Gastrocnemius medialis (tissue), 4 donors: ENCODE results near the gene HTR4. TPM values are rescaled to one million over a fixed set of nuclear protein-coding genes. Genes with fewer than 3 reads are reported as not detected.
"Not testable (repeated sequence)": the region's sequence is repeated elsewhere in the genome, so short reads cannot be mapped to it uniquely, and the experiment has no call there.

Experiments
- ATAC-seq, 2 donors: fragments of 150-250 bp; one replicate each; pipeline ENCODE4 v1.9.1; 2016
- DNase-seq, 2 donors: peaks; one replicate each; pipeline ENCODE4 v3.0.0-alpha.2; 2019
- H3K27ac ChIP-seq, 4 donors: fragments of 200-600 bp; sonication (generic); 1 replicate in 1 of 4; 2 replicates in 3 of 4; pipeline ENCODE4 v1.5.1; 2016 to 2018; ENCODE audit warnings: mild to moderate bottlenecking in 2 of 4, moderate library complexity in 1 of 4
- H3K27me3 ChIP-seq, 3 donors: fragments of 200-600 bp; sonication (generic) in 2 of 3; 1 replicate in 1 of 3; 2 replicates in 2 of 3; pipeline versions ENCODE4 v1.5.1 to v1.6.0; 2016 to 2019; ENCODE audit warnings: mild to moderate bottlenecking in 1 of 3, moderate library complexity in 1 of 3
- H3K36me3 ChIP-seq, 2 donors: fragments of 200-600 bp; sonication (generic) in 1 of 2; one replicate each; pipeline ENCODE4 v1.5.1; 2017 to 2018
- H3K4me1 ChIP-seq, 2 donors: fragments of 200-600 bp; sonication (generic) in 1 of 2; one replicate each; pipeline ENCODE4 v1.5.1; 2016 to 2017; ENCODE audit warnings: mild to moderate bottlenecking in 2 of 2
- H3K4me3 ChIP-seq, 4 donors: fragments of 200-600 bp; sonication (generic) in 3 of 4; 1 replicate in 1 of 4; 2 replicates in 3 of 4; pipeline ENCODE4 v1.5.1; 2016 to 2019; ENCODE audit warnings: mild to moderate bottlenecking in 2 of 4
- H3K9me3 ChIP-seq, 3 donors: fragments of 200-600 bp; sonication (generic) in 2 of 3; 1 replicate in 1 of 3; 2 replicates in 2 of 3; pipeline ENCODE4 v1.5.1; 2016 to 2019
- CTCF ChIP-seq, 5 experiments: fragments of 450-650 bp in 3 of 5; fragments of 200-600 bp in 2 of 5; sonication (generic) in 2 of 5; IDR thresholded peaks in 4 of 5; conservative IDR thresholded peaks in 1 of 5; 1 replicate in 4 of 5; 2 replicates in 1 of 5; pipeline ENCODE4 v1.5.1; 2016 to 2019; ENCODE audit warnings: antibody characterized with exemption in 5 of 5, mild to moderate bottlenecking in 3 of 5, moderate library complexity in 3 of 5
- POLR2A ChIP-seq, 2 donors: fragments of 450-650 bp; IDR thresholded peaks; one replicate each; pipeline ENCODE4 v1.6.1; 2017; ENCODE audit warnings: antibody characterized with exemption in 2 of 2, mild to moderate bottlenecking in 2 of 2, moderate library complexity in 2 of 2
- in situ Hi-C, 4 donors: fragments of 200-750 bp; cut with MboI; loops; one replicate each; pipeline versions ENCODE4 v1.15.0 to v1.8.0; 2017; ENCODE audit warnings: low sequenced_read_pairs in 4 of 4
- intact Hi-C: fragments of 100-400 bp; cut with DNase I; formaldehyde crosslinking; loops from one replicate; pipeline ENCODE4 v1.15.1; 2023; ENCODE audit warnings: low total_unique reads
- total RNA-seq, 4 donors: library from RNA; depleted of rRNA; stranded (reverse); fragments of >200 nt; gene quantifications; one replicate each; pipeline versions ENCODE4 v1.1.0 to v1.2.3, GENCODE V29; 2016

The HTR4 gene
- total RNA-seq, 4 donors from 2014 or later: 0.41 to 0.51 TPM; not detected in 2

- DNase-seq (no peak), ATAC-seq (no peak)
- H3K4me3 ChIP-seq: no peak overlapping the region
- no peak overlapping the region for H3K27ac ChIP-seq
- intact Hi-C loops: no loop called here
- H3K4me1 ChIP-seq: no peaks in the 10 kb centered on the region
- no peak for TF ChIP-seq CTCF (IDR thresholded peaks at IDR 0.05 in 4 of 5, conservative IDR thresholded peaks at IDR 0.05 in 1 of 5)
- no peak for TF ChIP-seq POLR2A (IDR thresholded peaks at IDR 0.05)
- no peaks in the 10 kb centered on the region for H3K36me3 ChIP-seq
- in situ Hi-C loops: no loop called here
- H3K27me3 ChIP-seq: no peaks in the 10 kb centered on the region
- H3K9me3 ChIP-seq: no peaks in the 10 kb centered on the region
Observed at GRCh38 chr5:148683651-148684050, 29.3 kb upstream of the HTR4 start.

GRCh38 chr5:148682058-148683026 is 28.0 kb upstream of the HTR4 start:
- H3K4me3 ChIP-seq: no peak overlapping the region
- TF ChIP-seq CTCF (IDR thresholded peaks at IDR 0.05 in 4 of 5, conservative IDR thresholded peaks at IDR 0.05 in 1 of 5) (no peak), POLR2A (IDR thresholded peaks at IDR 0.05) (no peak)
- H3K27ac ChIP-seq: no peak overlapping the region
- no peaks in the 10 kb centered on the region for H3K27me3 ChIP-seq
- DNase-seq (no peak), ATAC-seq (no peak)
- H3K4me1 ChIP-seq: no peaks in the 10 kb centered on the region
- intact Hi-C loops: no loop called here
- in situ Hi-C loops: no loop called here
- H3K36me3 ChIP-seq: no peaks in the 10 kb centered on the region
- H3K9me3 ChIP-seq: no peaks in the 10 kb centered on the region

GRCh38 chr5:148681157-148682057 is 27.1 kb upstream of the HTR4 start:
- Histone ChIP-seq H3K4me1 (no peaks in the 10 kb centered on the region), H3K27me3 (no peaks in the 10 kb centered on the region), H3K9me3 (no peaks in the 10 kb centered on the region), H3K36me3 (no peaks in the 10 kb centered on the region), H3K4me3 (no peak overlapping the region), H3K27ac (no peak overlapping the region)
- ATAC-seq (no peak), DNase-seq (no peak)
- TF ChIP-seq CTCF (IDR thresholded peaks at IDR 0.05 in 4 of 5, conservative IDR thresholded peaks at IDR 0.05 in 1 of 5): no peak
- no peak for TF ChIP-seq POLR2A (IDR thresholded peaks at IDR 0.05)
- intact Hi-C loops: no loop called here
- in situ Hi-C loops: no loop called here

- H3K4me3 ChIP-seq, H3K9me3 ChIP-seq, H3K27me3 ChIP-seq, in situ Hi-C loops, H3K36me3 ChIP-seq, H3K4me1 ChIP-seq, H3K27ac ChIP-seq, ATAC-seq, DNase-seq, intact Hi-C loops: not testable (repeated sequence)
Observed at GRCh38 chr5:148673704-148674103, 19.4 kb upstream of the HTR4 start.

- no peak for ATAC-seq
- TF ChIP-seq POLR2A (IDR thresholded peaks at IDR 0.05) (no peak), CTCF (IDR thresholded peaks at IDR 0.05 in 4 of 5, conservative IDR thresholded peaks at IDR 0.05 in 1 of 5) (no peak)
- in situ Hi-C loops (no loop called here), intact Hi-C loops (no loop called here)
- no peak for DNase-seq
- no peaks in the 10 kb centered on the region for H3K9me3 ChIP-seq
- no peak overlapping the region for H3K4me3 ChIP-seq
- no peaks in the 10 kb centered on the region for H3K27me3 ChIP-seq
- H3K27ac ChIP-seq: no peak overlapping the region
- H3K36me3 ChIP-seq: no peaks in the 10 kb centered on the region
- no peaks in the 10 kb centered on the region for H3K4me1 ChIP-seq
Observed at GRCh38 chr5:148666353-148666752, 12.0 kb upstream of the HTR4 start.
